ENCODE data around the gene ZFP90.
A peak's percentile ranks its signal among the peaks of the same experiment; 100 is the strongest.

DNA sequence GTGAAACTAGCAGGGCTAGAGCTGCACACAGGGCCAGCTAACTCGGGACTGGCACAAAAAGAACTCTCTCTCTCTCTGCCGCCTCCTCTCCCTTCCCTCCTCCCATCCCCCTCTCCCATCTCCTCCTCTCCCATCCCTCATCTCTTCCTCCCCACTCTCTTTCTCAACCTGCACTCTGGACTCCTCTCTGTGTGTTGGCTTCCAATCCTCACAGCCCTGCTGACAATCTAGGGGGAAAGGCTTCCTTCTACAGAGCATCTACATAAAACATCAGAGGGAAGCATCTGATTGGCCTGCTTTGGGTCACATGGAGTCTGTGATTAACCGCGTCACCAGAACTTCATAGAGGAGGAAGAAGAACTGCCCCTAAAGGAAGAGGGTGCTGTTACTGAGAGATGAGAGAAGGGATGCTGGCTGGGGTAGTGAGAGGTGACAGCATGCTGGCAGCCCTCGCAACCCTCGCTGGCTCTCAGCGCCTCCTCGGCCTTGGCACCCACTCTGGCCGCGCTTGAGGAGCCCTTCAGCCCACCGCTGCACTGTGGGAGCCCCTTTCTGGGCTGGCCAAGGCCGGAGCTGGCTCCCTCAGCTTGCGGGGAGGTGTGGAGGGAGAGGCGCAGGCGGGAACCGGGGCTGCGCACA lies 12.8 kb upstream of the ZFP90 start:
- TF ChIP-seq, protein P1, sequence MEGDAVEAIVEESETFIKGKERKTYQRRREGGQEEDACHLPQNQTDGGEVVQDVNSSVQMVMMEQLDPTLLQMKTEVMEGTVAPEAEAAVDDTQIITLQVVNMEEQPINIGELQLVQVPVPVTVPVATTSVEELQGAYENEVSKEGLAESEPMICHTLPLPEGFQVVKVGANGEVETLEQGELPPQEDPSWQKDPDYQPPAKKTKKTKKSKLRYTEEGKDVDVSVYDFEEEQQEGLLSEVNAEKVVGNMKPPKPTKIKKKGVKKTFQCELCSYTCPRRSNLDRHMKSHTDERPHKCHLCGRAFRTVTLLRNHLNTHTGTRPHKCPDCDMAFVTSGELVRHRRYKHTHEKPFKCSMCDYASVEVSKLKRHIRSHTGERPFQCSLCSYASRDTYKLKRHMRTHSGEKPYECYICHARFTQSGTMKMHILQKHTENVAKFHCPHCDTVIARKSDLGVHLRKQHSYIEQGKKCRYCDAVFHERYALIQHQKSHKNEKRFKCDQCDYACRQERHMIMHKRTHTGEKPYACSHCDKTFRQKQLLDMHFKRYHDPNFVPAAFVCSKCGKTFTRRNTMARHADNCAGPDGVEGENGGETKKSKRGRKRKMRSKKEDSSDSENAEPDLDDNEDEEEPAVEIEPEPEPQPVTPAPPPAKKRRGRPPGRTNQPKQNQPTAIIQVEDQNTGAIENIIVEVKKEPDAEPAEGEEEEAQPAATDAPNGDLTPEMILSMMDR (IDR thresholded peaks at IDR 0.05; ENCODE audit: low read depth, low read length, missing input control): no peak
- TF ChIP-seq HNF4G (IDR thresholded peaks at IDR 0.05) (no peak), TAF1 (conservative IDR thresholded peaks at IDR 0.05) (no peak), YY1 (IDR thresholded peaks at IDR 0.05) (no peak), HNF4A (conservative IDR thresholded peaks at IDR 0.05) (peak; percentile 57 to 61), GABPA (IDR thresholded peaks at IDR 0.05 in 1 of 2, conservative IDR thresholded peaks at IDR 0.05 in 1 of 2) (no peak), RAD21 (IDR thresholded peaks at IDR 0.05) (no peak), EGR1 (IDR thresholded peaks at IDR 0.05; ENCODE audit: low read depth in 2 of 2) (no peak), SP1 (IDR thresholded peaks at IDR 0.05) (no peak)
- TF ChIP-seq, protein P2, sequence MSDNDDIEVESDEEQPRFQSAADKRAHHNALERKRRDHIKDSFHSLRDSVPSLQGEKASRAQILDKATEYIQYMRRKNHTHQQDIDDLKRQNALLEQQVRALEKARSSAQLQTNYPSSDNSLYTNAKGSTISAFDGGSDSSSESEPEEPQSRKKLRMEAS (IDR thresholded peaks at IDR 0.05): no peak
- TF ChIP-seq, protein P3, sequence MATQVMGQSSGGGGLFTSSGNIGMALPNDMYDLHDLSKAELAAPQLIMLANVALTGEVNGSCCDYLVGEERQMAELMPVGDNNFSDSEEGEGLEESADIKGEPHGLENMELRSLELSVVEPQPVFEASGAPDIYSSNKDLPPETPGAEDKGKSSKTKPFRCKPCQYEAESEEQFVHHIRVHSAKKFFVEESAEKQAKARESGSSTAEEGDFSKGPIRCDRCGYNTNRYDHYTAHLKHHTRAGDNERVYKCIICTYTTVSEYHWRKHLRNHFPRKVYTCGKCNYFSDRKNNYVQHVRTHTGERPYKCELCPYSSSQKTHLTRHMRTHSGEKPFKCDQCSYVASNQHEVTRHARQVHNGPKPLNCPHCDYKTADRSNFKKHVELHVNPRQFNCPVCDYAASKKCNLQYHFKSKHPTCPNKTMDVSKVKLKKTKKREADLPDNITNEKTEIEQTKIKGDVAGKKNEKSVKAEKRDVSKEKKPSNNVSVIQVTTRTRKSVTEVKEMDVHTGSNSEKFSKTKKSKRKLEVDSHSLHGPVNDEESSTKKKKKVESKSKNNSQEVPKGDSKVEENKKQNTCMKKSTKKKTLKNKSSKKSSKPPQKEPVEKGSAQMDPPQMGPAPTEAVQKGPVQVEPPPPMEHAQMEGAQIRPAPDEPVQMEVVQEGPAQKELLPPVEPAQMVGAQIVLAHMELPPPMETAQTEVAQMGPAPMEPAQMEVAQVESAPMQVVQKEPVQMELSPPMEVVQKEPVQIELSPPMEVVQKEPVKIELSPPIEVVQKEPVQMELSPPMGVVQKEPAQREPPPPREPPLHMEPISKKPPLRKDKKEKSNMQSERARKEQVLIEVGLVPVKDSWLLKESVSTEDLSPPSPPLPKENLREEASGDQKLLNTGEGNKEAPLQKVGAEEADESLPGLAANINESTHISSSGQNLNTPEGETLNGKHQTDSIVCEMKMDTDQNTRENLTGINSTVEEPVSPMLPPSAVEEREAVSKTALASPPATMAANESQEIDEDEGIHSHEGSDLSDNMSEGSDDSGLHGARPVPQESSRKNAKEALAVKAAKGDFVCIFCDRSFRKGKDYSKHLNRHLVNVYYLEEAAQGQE (IDR thresholded peaks at IDR 0.05): no peak
- TF ChIP-seq, protein P4, sequence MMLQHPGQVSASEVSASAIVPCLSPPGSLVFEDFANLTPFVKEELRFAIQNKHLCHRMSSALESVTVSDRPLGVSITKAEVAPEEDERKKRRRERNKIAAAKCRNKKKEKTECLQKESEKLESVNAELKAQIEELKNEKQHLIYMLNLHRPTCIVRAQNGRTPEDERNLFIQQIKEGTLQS (IDR thresholded peaks at IDR 0.05): no peak
